ENCODE data around the gene FARSA.

DNA sequence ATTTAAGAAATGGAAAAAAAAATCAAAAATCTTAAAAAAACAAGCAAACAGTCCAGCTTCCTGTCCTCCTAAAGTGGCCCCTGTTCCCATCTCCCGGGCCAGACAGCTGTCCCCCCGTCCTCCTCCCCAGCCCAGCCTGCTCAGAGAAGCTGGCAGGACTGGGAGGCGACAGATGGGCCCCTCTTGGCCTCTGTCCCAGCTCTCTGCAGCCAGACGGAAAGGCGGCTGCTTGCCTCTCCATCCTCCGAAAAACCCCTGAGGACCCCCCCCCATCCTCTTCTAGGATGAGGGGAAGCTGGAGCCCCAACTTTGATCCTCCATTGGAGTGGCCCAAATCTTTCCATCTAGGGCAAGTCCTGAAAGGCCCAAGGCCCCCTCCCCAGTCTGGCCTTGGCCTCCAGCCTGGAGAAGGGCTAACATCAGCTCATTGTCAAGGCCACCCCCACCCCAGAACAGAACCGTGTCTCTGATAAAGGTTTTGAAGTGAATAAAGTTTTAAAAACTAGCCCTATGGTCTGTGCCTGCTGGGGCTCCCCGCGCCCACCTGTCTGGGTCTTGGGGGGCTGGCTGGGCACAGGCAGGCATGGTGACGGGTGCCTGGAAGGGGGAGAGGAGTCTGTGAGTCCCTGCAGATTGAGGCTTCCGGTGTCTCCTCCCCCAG lies 19.8 kb upstream of the FARSA start:
- TF ChIP-seq CTCF (IDR thresholded peaks at IDR 0.05; ENCODE audit: control extremely low read depth in 1 of 3, insufficient read depth in 1 of 3, low read depth in 1 of 3, low read length in 3 of 3) = no peak
- 0 out of 2 replicates have a peak, but pooled peaks have one; percentile 49 for TF ChIP-seq POLR2AphosphoS5 (IDR thresholded peaks at IDR 0.05; ENCODE audit: low read depth, low read length)
- TF ChIP-seq POLR2A (IDR thresholded peaks at IDR 0.05; ENCODE audit: control extremely low read depth in 1 of 2, low read depth in 2 of 2, low read length in 2 of 2) = peak; percentile 46 to 48; a peak in 2 of 3 replicates
